GM12891 (cell line): ENCODE measurements around the gene ORAI3.

ENCODE experiments used
- PAX5 ChIP-seq: IDR thresholded peaks from 2 replicates; pipeline ENCODE4 v1.6.1; 2011; ENCODE audit warnings: low read length, moderate library complexity, mild to moderate bottlenecking; ENCODE audit not compliant: insufficient read depth, severe bottlenecking
- POLR2A ChIP-seq: IDR thresholded peaks from 2 replicates; pipeline ENCODE4 v1.6.1; 2011; ENCODE audit warnings: low read depth, low read length, control low read depth
- POLR2AphosphoS5 ChIP-seq: IDR thresholded peaks from 2 replicates; pipeline ENCODE4 v1.6.1; 2011; ENCODE audit warnings: low read depth, low read length, control low read depth
- POU2F2 ChIP-seq: IDR thresholded peaks from 2 replicates; pipeline ENCODE4 v1.6.1; 2011; ENCODE audit warnings: low read depth, mild to moderate bottlenecking, control low read depth, low read length, moderate library complexity
- SPI1 ChIP-seq: IDR thresholded peaks from 2 replicates; pipeline ENCODE4 v1.6.1; 2011; ENCODE audit warnings: low read depth, low read length, control low read depth
- TAF1 ChIP-seq: IDR thresholded peaks from 2 replicates; pipeline ENCODE4 v1.6.1; 2011; ENCODE audit warnings: low read depth, low read length, control low read depth

GRCh38 chr16:30910427-30911029 lies 38.3 kb upstream of the ORAI3 start:
- TF ChIP-seq POLR2A (no peak), TAF1 (no peak), POLR2AphosphoS5 (no peak), PAX5 (no peak), SPI1 (no peak), POU2F2 (no peak)
